DOHH2 (cell line): Measurements from ENCODE around the gene SCAMP2.

Experiments
- H3F3A ChIP-seq: fragments of 200-600 bp; sonication (generic), shearing (Covaris generic); 2 replicates; pipeline ENCODE4 v1.6.0; 2016; ENCODE audit warnings: antibody characterized with exemption, mild to moderate bottlenecking; ENCODE audit not compliant: control insufficient read depth, insufficient read depth
- H3K27ac ChIP-seq: fragments of 200-600 bp; sonication (generic); 2 replicates; pipeline ENCODE4 v1.5.1; 2014; ENCODE audit warnings: low read depth, mild to moderate bottlenecking, low read length, moderate library complexity
- H3K27me3 ChIP-seq: fragments of 200-600 bp; sonication (generic); 2 replicates; pipeline ENCODE4 v1.6.1; 2014; ENCODE audit warnings: mild to moderate bottlenecking, low read length, mixed read lengths; ENCODE audit not compliant: control insufficient read depth
- H3K36me3 ChIP-seq: fragments of 200-600 bp; sonication (generic); 2 replicates; pipeline ENCODE4 v1.6.1; 2014; ENCODE audit warnings: mild to moderate bottlenecking, low read length, moderate library complexity, mixed read lengths; ENCODE audit not compliant: control insufficient read depth
- H3K4me1 ChIP-seq: fragments of 200-600 bp; sonication (generic); 2 replicates; pipeline ENCODE4 v1.6.1; 2014; ENCODE audit warnings: mild to moderate bottlenecking, low read length, mixed read lengths; ENCODE audit not compliant: control insufficient read depth
- H3K4me2 ChIP-seq: fragments of 200-600 bp; sonication (generic); 2 replicates; pipeline ENCODE4 v1.6.0; 2014; ENCODE audit warnings: mild to moderate bottlenecking, low read length, moderate library complexity
- H3K4me3 ChIP-seq: fragments of 200-600 bp; sonication (generic); 2 replicates; pipeline ENCODE4 v1.5.1; 2014; ENCODE audit warnings: mild to moderate bottlenecking, low read length, mixed read lengths
- H3K79me2 ChIP-seq: fragments of 200-600 bp; sonication (generic); 2 replicates; pipeline ENCODE4 v1.6.1; 2014; ENCODE audit warnings: mild to moderate bottlenecking, low read length, mixed read lengths; ENCODE audit not compliant: control insufficient read depth
- H3K9me2 ChIP-seq: fragments of 200-600 bp; sonication (generic); replicated peaks from 2 replicates; pipeline ENCODE4 v1.6.1; 2014; ENCODE audit warnings: mild to moderate bottlenecking, low read length, mixed read lengths; ENCODE audit not compliant: control insufficient read depth
- H3K9me3 ChIP-seq: fragments of 200-600 bp; sonication (generic); 2 replicates; pipeline ENCODE4 v1.6.1; 2014; ENCODE audit warnings: antibody characterized with exemption, low read length, mixed read lengths; ENCODE audit not compliant: control insufficient read depth, insufficient read depth
- H4K20me1 ChIP-seq: fragments of 200-600 bp; sonication (generic); 2 replicates; pipeline ENCODE4 v1.6.0; 2014; ENCODE audit warnings: low read depth, mild to moderate bottlenecking, antibody characterized with exemption, low read length, moderate library complexity; ENCODE audit not compliant: control insufficient read depth, insufficient read depth
- CTCF ChIP-seq: fragments of 200-600 bp; sonication (generic); IDR thresholded peaks from one replicate; pipeline ENCODE4 v1.5.1; 2014; ENCODE audit warnings: antibody characterized with exemption, mild to moderate bottlenecking, low read depth, low read length; ENCODE audit not compliant: poor library complexity, severe bottlenecking
- EZH2phosphoT487 ChIP-seq: fragments of 200-600 bp; sonication (generic); IDR thresholded peaks from 2 replicates; pipeline ENCODE4 v1.6.1; 2017; ENCODE audit warnings: borderline replicate concordance, mild to moderate bottlenecking, antibody characterized with exemption, low read length, moderate library complexity, mixed read lengths

Gene SCAMP2

DNA sequence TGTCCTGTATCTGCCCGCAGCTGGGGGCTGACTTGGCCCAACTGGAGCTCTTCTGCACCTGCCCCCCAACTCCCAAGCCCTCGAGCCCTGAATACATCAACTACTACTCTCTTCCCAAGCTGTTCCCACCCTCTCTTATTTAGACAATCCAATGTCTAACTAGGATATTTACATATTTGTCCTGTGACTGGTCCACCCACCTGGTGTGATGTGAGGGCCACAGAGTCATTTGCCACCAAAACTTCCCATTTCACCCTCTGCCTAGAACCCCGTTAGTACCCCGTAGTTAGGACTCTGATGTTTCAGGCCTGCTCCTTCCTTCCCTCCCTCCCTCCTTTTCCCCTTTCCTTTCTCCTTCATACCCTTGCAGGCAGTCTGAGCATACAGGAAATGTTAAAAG is 40.3 kb downstream of the SCAMP2 start:
- Histone ChIP-seq H3K9me2 (no peaks in the 10 kb centered on the region), H4K20me1 (no peaks in the 10 kb centered on the region), H3F3A (no peaks in the 10 kb centered on the region), H3K27me3 (peaks cover 11% of the 10 kb centered on the region), H3K4me1 (peaks cover 25% of the 10 kb centered on the region), H3K4me3 (no peak overlapping the region), H3K9me3 (no peaks in the 10 kb centered on the region), H3K79me2 (no peaks in the 10 kb centered on the region), H3K27ac (0 out of 2 replicates have a peak overlapping the region, but pooled peaks have one; percentile 8), H3K36me3 (no peaks in the 10 kb centered on the region), H3K4me2 (peak overlapping the region; percentile 36)
- TF ChIP-seq EZH2phosphoT487 = no peak
- TF ChIP-seq CTCF = no peak

DNA sequence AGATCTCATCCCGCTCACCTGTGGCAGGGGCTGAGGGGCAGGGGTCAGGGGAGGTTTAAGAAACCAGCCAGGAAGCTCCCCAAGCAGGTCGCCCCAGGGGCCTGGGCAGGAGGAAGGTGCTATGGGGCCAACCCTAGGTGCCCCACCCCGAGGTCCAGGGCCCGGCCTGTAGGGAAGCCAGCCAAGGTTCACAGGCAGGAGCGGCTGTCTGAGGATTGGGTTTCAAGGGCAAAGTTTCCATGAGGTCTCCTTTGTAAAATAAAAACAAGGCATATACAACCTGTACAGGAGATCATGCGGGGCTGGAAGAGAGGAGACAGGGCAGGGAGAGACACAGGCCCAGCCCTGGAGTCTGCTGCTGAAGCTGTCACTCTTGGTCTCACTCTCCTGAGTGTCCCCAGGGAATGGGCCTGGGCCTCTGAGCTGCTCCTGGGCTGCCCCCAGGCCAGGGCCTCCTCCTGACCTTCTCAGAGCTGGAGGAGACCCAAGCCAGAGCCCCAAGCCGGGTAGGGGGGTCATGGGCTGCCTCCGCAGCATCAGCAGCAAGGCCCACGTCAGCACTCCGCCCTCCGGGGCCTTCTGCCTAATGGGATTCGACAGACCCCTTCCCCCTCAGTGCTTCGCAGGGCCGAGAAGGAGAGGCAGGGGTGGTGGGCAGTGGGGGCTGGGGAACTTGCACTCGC is 41.2 kb downstream of the SCAMP2 start:
- Histone ChIP-seq H3K4me2 (no peak overlapping the region), H3K4me1 (peaks cover 25% of the 10 kb centered on the region), H3K4me3 (no peak overlapping the region)

DNA sequence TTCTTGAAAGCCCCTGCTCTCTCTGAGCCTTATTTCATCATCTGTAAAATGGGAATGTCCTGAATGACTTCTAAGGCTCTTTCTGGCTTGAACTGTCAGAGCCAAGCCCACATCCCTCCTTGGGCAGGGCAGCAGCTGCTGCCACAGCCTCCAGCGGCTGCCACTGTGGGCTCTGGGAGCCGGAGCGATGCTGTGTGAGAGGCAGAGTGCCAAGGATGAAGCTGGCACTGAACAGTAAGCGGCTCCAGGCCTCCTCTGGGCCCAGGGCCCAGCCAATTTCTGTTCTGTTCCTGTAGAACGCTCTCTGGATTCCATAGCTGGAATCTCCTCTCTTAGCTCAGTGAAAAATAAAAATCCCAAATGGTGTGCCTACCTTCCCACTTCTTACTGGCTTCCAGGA is 42.3 kb downstream of the SCAMP2 start:
- Histone ChIP-seq H4K20me1 (no peaks in the 10 kb centered on the region), H3K4me1 (peaks cover 25% of the 10 kb centered on the region), H3K9me2 (no peaks in the 10 kb centered on the region), H3K4me3 (no peak overlapping the region), H3K79me2 (no peaks in the 10 kb centered on the region), H3F3A (no peaks in the 10 kb centered on the region), H3K27me3 (peaks cover 17% of the 10 kb centered on the region), H3K4me2 (no peak overlapping the region), H3K36me3 (no peaks in the 10 kb centered on the region), H3K27ac (no peak overlapping the region), H3K9me3 (no peaks in the 10 kb centered on the region)
- TF ChIP-seq CTCF (no peak), EZH2phosphoT487 (no peak)

More for the DNA sequence above, 41.2 kb downstream of the SCAMP2 start:
- H3F3A ChIP-seq = no peaks in the 10 kb centered on the region
- no peaks in the 10 kb centered on the region for H3K9me2 ChIP-seq
- TF ChIP-seq CTCF (no peak), EZH2phosphoT487 (no peak)
- peaks cover 14% of the 10 kb centered on the region for H3K27me3 ChIP-seq
- no peaks in the 10 kb centered on the region for H3K36me3 ChIP-seq
- no peaks in the 10 kb centered on the region for H3K79me2 ChIP-seq
- H3K27ac ChIP-seq = no peak overlapping the region
- H3K9me3 ChIP-seq = no peaks in the 10 kb centered on the region
- H4K20me1 ChIP-seq = no peaks in the 10 kb centered on the region
